GM23338 (cell line): Measurements from ENCODE around the gene PTPDC1. TPM values are rescaled to one million over a fixed set of nuclear protein-coding genes. Genes with fewer than 3 reads are reported as not detected.

ENCODE experiments used
- ATAC-seq: fragments of 200-7000 bp; cut with Tn5 transposase; 3 replicates; pipeline ENCODE4 v1.9.1; 2020
- DNase-seq: peaks from one replicate; pipeline ENCODE4 v3.0.0-alpha.2; 2015; ENCODE audit warnings: low spot score
- H2AFZ ChIP-seq: fragments of 200-600 bp; sonication (generic); 2 replicates; pipeline ENCODE4 v1.8.0; 2016; ENCODE audit warnings: antibody characterized with exemption, mild to moderate bottlenecking, moderate library complexity
- H3F3A ChIP-seq: fragments of 200-600 bp; sonication (generic); replicated peaks from 2 replicates; pipeline ENCODE4 v1.8.0; 2017; ENCODE audit warnings: antibody characterized with exemption, mixed run types, low read depth
- H3K27ac ChIP-seq: fragments of 200-600 bp; sonication (generic); 2 replicates; pipeline ENCODE4 v1.6.1; 2016; ENCODE audit warnings: low read depth
- H3K27me3 ChIP-seq: fragments of 200-600 bp; sonication (generic); 2 replicates; pipeline ENCODE4 v1.8.0; 2016; ENCODE audit warnings: mild to moderate bottlenecking, mixed run types, moderate library complexity; ENCODE audit not compliant: insufficient read depth
- H3K36me3 ChIP-seq: fragments of 200-600 bp; sonication (generic); 2 replicates; pipeline ENCODE4 v1.8.0; 2016; ENCODE audit warnings: mild to moderate bottlenecking; ENCODE audit not compliant: insufficient read depth
- H3K4me1 ChIP-seq: fragments of 200-600 bp; sonication (generic); 2 replicates; pipeline ENCODE4 v1.8.0; 2016; ENCODE audit warnings: mild to moderate bottlenecking, moderate library complexity; ENCODE audit not compliant: insufficient read depth
- H3K4me2 ChIP-seq: fragments of 200-600 bp; sonication (generic); 2 replicates; pipeline ENCODE4 v1.7.1; 2017; ENCODE audit warnings: mixed run types
- H3K4me3 ChIP-seq: fragments of 200-600 bp; sonication (generic); 2 replicates; pipeline ENCODE4 v1.6.1; 2016; ENCODE audit warnings: mixed run types
- H3K79me2 ChIP-seq: fragments of 200-600 bp; sonication (generic); replicated peaks from 2 replicates; pipeline ENCODE4 v1.8.0; 2017; ENCODE audit warnings: mild to moderate bottlenecking; ENCODE audit not compliant: insufficient read depth
- H3K9me2 ChIP-seq: fragments of 200-600 bp; sonication (generic); 2 replicates; pipeline ENCODE4 v1.8.0; 2017; ENCODE audit not compliant: insufficient read depth
- H4K20me1 ChIP-seq: fragments of 200-600 bp; sonication (generic); replicated peaks from 2 replicates; pipeline ENCODE4 v1.8.0; 2017; ENCODE audit warnings: mild to moderate bottlenecking; ENCODE audit not compliant: insufficient read depth
- H3K27ac Mint-ChIP-seq: 2 replicates; pipeline ENCODE4 v1.8.0; 2020; ENCODE audit warnings: inconsistent platforms, mild to moderate bottlenecking, moderate library complexity, mixed read lengths
- H3K27me3 Mint-ChIP-seq: 3 replicates; pipeline ENCODE4 v1.8.0; 2022; ENCODE audit warnings: low read depth, mild to moderate bottlenecking, moderate library complexity, mixed read lengths, inconsistent platforms; ENCODE audit not compliant: insufficient read depth, poor library complexity
- H3K36me3 Mint-ChIP-seq: 3 replicates; pipeline ENCODE4 v1.8.0; 2021; ENCODE audit warnings: low read depth, mild to moderate bottlenecking, inconsistent platforms, moderate library complexity, mixed read lengths
- H3K4me1 Mint-ChIP-seq: 3 replicates; pipeline ENCODE4 v1.8.0; 2020; ENCODE audit warnings: mild to moderate bottlenecking, inconsistent platforms, mixed read lengths
- H3K4me3 Mint-ChIP-seq: 3 replicates; pipeline ENCODE4 v1.8.0; 2021; ENCODE audit warnings: moderate library complexity, mild to moderate bottlenecking, inconsistent platforms, mixed read lengths
- H3K9me3 Mint-ChIP-seq: 3 replicates; pipeline ENCODE4 v1.8.0; 2020; ENCODE audit warnings: moderate library complexity, mild to moderate bottlenecking, inconsistent platforms, mixed read lengths
- CREB1 ChIP-seq: fragments of 250-450 bp; sonication (Bioruptor Pico); IDR thresholded peaks from 2 replicates; pipeline ENCODE4 v1.5.0; 2020; ENCODE audit warnings: low read depth, mild to moderate bottlenecking, moderate library complexity
- EZH2 ChIP-seq: fragments of 200-600 bp; sonication (generic); IDR thresholded peaks from one replicate; pipeline ENCODE4 v1.8.0; 2017; ENCODE audit warnings: antibody characterized with exemption, mild to moderate bottlenecking, low read depth; ENCODE audit not compliant: unreplicated experiment
- EZH2phosphoT487 ChIP-seq: fragments of 200-600 bp; sonication (generic); IDR thresholded peaks from one replicate; pipeline ENCODE4 v1.8.1; 2018; ENCODE audit warnings: antibody characterized with exemption; ENCODE audit not compliant: unreplicated experiment
- JUNB ChIP-seq: IDR thresholded peaks from one replicate; pipeline ENCODE4 v1.6.1; 2016; ENCODE audit warnings: antibody characterized with exemption; ENCODE audit not compliant: unreplicated experiment
- NANOG ChIP-seq: IDR thresholded peaks from 2 replicates; pipeline ENCODE4 v1.6.1; 2016; ENCODE audit warnings: antibody characterized with exemption, borderline replicate concordance
- POLR2AphosphoS5 ChIP-seq: IDR thresholded peaks from 2 replicates; pipeline ENCODE4 v1.6.1; 2016; ENCODE audit warnings: antibody characterized with exemption, low read depth
- STAT1 ChIP-seq: IDR thresholded peaks from one replicate; pipeline ENCODE4 v1.6.1; 2016; ENCODE audit warnings: antibody characterized with exemption; ENCODE audit not compliant: unreplicated experiment
- ZNF114 ChIP-seq: fragments of 250-450 bp; sonication (Bioruptor Pico); IDR thresholded peaks from 2 replicates; pipeline ENCODE4 v1.5.0; 2020; ENCODE audit warnings: mild to moderate bottlenecking, moderate library complexity
- ZNF331 ChIP-seq: fragments of 250-450 bp; sonication (Bioruptor Pico); IDR thresholded peaks from 2 replicates; pipeline ENCODE4 v1.5.0; 2020; ENCODE audit warnings: low read depth, mild to moderate bottlenecking, moderate library complexity
- polyA plus RNA-seq: library from polyadenylated mRNA; unstranded; fragments of >200 nt; fragmentation: Nextera tagmentation; extraction: Ambion mirVana; gene quantifications from 2 replicates; pipeline ENCODE4 v1.2.1, GENCODE V29; 2016
- total RNA-seq: library from RNA; depleted of rRNA; stranded (reverse); fragments of >200 nt; shearing (Covaris generic); gene quantifications from 2 replicates; pipeline ENCODE4 v1.2.3, GENCODE V29; 2014
- TF ChIP-seq, protein P1 (sequence below), 2 experiments: fragments of 200-600 bp in 1 of 2; sonication (generic) in 1 of 2; conservative IDR thresholded peaks; 2 replicates each; pipeline versions ENCODE4 v1.5.1 to v1.6.1; 2016 to 2017; ENCODE audit warnings: antibody characterized with exemption in 2 of 2, low read depth in 2 of 2, mild to moderate bottlenecking in 2 of 2, moderate library complexity in 1 of 2
- TF ChIP-seq, protein P2 (sequence below): IDR thresholded peaks from one replicate; pipeline ENCODE4 v1.6.1; 2018; ENCODE audit warnings: antibody characterized with exemption; ENCODE audit not compliant: unreplicated experiment
- TF ChIP-seq, protein P3 (sequence below): IDR thresholded peaks from 2 replicates; pipeline ENCODE4 v1.6.1; 2016; ENCODE audit warnings: antibody characterized with exemption
- TF ChIP-seq, protein P4 (sequence below): fragments of 250-450 bp; sonication (Bioruptor Pico); IDR thresholded peaks from 2 replicates; pipeline ENCODE4 v1.5.0; 2020; ENCODE audit warnings: mild to moderate bottlenecking, moderate library complexity

PTPDC1 gene
- total and polyA plus RNA-seq, 2 experiments from 2014 or later: 4.3 to 10.6 TPM

DNA sequence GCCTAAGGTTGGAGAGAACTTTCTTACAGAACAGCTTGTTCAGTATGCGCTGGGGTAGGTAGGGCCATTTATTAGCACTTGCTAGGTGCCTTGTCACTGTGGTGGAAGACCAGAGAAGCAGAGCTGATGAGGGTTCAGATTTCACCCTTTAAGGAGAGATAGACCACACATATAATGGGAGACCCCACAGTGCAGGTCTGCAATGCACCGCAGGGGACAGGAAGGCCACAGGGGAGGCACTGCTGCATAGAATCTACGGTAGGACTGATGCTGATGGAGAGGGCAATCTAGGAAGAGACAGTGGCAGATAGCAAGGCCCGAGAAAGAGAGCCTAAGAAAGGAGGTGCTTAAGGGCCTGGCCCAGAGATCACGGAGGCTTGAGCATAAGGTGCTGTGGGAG lies 64.2 kb downstream of the PTPDC1 start:
- H3K27me3 ChIP-seq: no peaks in the 10 kb centered on the region
- 0 out of 2 replicates have a peak overlapping the region, but pooled peaks have one; percentile 38 for H3K4me2 ChIP-seq
- TF ChIP-seq EZH2phosphoT487 (no peak), JUNB (no peak), ZNF331 (no peak), EZH2 (no peak), NANOG (no peak), ZNF114 (CRISPR knock-in tag) (no peak), STAT1 (no peak), CREB1 (no peak), POLR2AphosphoS5 (no peak)
- TF ChIP-seq, protein P1, sequence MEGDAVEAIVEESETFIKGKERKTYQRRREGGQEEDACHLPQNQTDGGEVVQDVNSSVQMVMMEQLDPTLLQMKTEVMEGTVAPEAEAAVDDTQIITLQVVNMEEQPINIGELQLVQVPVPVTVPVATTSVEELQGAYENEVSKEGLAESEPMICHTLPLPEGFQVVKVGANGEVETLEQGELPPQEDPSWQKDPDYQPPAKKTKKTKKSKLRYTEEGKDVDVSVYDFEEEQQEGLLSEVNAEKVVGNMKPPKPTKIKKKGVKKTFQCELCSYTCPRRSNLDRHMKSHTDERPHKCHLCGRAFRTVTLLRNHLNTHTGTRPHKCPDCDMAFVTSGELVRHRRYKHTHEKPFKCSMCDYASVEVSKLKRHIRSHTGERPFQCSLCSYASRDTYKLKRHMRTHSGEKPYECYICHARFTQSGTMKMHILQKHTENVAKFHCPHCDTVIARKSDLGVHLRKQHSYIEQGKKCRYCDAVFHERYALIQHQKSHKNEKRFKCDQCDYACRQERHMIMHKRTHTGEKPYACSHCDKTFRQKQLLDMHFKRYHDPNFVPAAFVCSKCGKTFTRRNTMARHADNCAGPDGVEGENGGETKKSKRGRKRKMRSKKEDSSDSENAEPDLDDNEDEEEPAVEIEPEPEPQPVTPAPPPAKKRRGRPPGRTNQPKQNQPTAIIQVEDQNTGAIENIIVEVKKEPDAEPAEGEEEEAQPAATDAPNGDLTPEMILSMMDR (conservative IDR thresholded peaks at IDR 0.05; ENCODE audit: low read depth in 2 of 2): no peak
- TF ChIP-seq, protein P2, sequence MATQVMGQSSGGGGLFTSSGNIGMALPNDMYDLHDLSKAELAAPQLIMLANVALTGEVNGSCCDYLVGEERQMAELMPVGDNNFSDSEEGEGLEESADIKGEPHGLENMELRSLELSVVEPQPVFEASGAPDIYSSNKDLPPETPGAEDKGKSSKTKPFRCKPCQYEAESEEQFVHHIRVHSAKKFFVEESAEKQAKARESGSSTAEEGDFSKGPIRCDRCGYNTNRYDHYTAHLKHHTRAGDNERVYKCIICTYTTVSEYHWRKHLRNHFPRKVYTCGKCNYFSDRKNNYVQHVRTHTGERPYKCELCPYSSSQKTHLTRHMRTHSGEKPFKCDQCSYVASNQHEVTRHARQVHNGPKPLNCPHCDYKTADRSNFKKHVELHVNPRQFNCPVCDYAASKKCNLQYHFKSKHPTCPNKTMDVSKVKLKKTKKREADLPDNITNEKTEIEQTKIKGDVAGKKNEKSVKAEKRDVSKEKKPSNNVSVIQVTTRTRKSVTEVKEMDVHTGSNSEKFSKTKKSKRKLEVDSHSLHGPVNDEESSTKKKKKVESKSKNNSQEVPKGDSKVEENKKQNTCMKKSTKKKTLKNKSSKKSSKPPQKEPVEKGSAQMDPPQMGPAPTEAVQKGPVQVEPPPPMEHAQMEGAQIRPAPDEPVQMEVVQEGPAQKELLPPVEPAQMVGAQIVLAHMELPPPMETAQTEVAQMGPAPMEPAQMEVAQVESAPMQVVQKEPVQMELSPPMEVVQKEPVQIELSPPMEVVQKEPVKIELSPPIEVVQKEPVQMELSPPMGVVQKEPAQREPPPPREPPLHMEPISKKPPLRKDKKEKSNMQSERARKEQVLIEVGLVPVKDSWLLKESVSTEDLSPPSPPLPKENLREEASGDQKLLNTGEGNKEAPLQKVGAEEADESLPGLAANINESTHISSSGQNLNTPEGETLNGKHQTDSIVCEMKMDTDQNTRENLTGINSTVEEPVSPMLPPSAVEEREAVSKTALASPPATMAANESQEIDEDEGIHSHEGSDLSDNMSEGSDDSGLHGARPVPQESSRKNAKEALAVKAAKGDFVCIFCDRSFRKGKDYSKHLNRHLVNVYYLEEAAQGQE: no peak
- TF ChIP-seq, protein P3, sequence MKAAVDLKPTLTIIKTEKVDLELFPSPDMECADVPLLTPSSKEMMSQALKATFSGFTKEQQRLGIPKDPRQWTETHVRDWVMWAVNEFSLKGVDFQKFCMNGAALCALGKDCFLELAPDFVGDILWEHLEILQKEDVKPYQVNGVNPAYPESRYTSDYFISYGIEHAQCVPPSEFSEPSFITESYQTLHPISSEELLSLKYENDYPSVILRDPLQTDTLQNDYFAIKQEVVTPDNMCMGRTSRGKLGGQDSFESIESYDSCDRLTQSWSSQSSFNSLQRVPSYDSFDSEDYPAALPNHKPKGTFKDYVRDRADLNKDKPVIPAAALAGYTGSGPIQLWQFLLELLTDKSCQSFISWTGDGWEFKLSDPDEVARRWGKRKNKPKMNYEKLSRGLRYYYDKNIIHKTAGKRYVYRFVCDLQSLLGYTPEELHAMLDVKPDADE: no peak
- TF ChIP-seq, protein P4, sequence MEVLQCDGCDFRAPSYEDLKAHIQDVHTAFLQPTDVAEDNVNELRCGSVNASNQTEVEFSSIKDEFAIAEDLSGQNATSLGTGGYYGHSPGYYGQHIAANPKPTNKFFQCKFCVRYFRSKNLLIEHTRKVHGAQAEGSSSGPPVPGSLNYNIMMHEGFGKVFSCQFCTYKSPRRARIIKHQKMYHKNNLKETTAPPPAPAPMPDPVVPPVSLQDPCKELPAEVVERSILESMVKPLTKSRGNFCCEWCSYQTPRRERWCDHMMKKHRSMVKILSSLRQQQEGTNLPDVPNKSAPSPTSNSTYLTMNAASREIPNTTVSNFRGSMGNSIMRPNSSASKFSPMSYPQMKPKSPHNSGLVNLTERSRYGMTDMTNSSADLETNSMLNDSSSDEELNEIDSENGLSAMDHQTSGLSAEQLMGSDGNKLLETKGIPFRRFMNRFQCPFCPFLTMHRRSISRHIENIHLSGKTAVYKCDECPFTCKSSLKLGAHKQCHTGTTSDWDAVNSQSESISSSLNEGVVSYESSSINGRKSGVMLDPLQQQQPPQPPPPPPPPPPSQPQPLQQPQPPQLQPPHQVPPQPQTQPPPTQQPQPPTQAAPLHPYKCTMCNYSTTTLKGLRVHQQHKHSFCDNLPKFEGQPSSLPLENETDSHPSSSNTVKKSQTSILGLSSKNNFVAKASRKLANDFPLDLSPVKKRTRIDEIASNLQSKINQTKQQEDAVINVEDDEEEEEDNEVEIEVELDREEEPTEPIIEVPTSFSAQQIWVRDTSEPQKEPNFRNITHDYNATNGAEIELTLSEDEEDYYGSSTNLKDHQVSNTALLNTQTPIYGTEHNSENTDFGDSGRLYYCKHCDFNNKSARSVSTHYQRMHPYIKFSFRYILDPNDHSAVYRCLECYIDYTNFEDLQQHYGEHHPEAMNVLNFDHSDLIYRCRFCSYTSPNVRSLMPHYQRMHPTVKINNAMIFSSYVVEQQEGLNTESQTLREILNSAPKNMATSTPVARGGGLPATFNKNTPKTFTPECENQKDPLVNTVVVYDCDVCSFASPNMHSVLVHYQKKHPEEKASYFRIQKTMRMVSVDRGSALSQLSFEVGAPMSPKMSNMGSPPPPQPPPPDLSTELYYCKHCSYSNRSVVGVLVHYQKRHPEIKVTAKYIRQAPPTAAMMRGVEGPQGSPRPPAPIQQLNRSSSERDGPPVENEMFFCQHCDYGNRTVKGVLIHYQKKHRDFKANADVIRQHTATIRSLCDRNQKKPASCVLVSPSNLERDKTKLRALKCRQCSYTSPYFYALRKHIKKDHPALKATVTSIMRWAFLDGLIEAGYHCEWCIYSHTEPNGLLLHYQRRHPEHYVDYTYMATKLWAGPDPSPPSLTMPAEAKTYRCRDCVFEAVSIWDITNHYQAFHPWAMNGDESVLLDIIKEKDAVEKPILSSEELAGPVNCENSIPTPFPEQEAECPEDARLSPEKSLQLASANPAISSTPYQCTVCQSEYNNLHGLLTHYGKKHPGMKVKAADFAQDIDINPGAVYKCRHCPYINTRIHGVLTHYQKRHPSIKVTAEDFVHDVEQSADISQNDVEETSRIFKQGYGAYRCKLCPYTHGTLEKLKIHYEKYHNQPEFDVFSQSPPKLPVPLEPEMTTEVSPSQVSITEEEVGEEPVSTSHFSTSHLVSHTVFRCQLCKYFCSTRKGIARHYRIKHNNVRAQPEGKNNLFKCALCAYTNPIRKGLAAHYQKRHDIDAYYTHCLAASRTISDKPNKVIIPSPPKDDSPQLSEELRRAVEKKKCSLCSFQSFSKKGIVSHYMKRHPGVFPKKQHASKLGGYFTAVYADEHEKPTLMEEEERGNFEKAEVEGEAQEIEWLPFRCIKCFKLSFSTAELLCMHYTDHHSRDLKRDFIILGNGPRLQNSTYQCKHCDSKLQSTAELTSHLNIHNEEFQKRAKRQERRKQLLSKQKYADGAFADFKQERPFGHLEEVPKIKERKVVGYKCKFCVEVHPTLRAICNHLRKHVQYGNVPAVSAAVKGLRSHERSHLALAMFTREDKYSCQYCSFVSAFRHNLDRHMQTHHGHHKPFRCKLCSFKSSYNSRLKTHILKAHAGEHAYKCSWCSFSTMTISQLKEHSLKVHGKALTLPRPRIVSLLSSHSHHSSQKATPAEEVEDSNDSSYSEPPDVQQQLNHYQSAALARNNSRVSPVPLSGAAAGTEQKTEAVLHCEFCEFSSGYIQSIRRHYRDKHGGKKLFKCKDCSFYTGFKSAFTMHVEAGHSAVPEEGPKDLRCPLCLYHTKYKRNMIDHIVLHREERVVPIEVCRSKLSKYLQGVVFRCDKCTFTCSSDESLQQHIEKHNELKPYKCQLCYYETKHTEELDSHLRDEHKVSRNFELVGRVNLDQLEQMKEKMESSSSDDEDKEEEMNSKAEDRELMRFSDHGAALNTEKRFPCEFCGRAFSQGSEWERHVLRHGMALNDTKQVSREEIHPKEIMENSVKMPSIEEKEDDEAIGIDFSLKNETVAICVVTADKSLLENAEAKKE (CRISPR knock-in tag): no peak
- H3K27ac Mint-ChIP-seq: no peak overlapping the region
- peaks cover 36% of the 10 kb centered on the region for H3K4me1 Mint-ChIP-seq
- H3K9me3 Mint-ChIP-seq: no peaks in the 10 kb centered on the region
- no peak for ATAC-seq
- DNase-seq: no peak
- peaks cover 13% of the 10 kb centered on the region; the same call in 1 of the 2 replicates for H3K9me2 ChIP-seq
- peak overlapping the region; percentile 56 for H2AFZ ChIP-seq
- H3K36me3 ChIP-seq: no peaks in the 10 kb centered on the region
- no peaks in the 10 kb centered on the region for H4K20me1 ChIP-seq
- H3K27ac ChIP-seq: no peak overlapping the region
- H3K79me2 ChIP-seq: no peaks in the 10 kb centered on the region
- no peak overlapping the region for H3K4me3 ChIP-seq
- no peaks in the 10 kb centered on the region for H3F3A ChIP-seq
- H3K36me3 Mint-ChIP-seq: no peaks in the 10 kb centered on the region
- H3K27me3 Mint-ChIP-seq: peaks cover 19% of the 10 kb centered on the region
- no peak overlapping the region; the same call in 2 of the 3 replicates for H3K4me3 Mint-ChIP-seq
- peaks cover 32% of the 10 kb centered on the region for H3K4me1 ChIP-seq
